IMR-90 (cell line): Measurements from ENCODE around the gene KLF7.

Source experiments
- MAFK ChIP-seq: IDR thresholded peaks from 2 replicates; pipeline ENCODE4 v1.6.1; 2012; ENCODE audit warnings: low read depth, low read length, improper control_type of control experiment
- POLR2A ChIP-seq: IDR thresholded peaks from 2 replicates; pipeline ENCODE4 v1.6.1; 2012; ENCODE audit warnings: mild to moderate bottlenecking, low read depth, low read length
- RAD21 ChIP-seq: IDR thresholded peaks from 2 replicates; pipeline ENCODE4 v1.6.1; 2012; ENCODE audit warnings: low read length, improper control_type of control experiment
- TF ChIP-seq, protein P1 (sequence below): conservative IDR thresholded peaks from 2 replicates; pipeline ENCODE4 v1.5.1; 2012; ENCODE audit warnings: mild to moderate bottlenecking, low read depth, low read length, improper control_type of control experiment

DNA sequence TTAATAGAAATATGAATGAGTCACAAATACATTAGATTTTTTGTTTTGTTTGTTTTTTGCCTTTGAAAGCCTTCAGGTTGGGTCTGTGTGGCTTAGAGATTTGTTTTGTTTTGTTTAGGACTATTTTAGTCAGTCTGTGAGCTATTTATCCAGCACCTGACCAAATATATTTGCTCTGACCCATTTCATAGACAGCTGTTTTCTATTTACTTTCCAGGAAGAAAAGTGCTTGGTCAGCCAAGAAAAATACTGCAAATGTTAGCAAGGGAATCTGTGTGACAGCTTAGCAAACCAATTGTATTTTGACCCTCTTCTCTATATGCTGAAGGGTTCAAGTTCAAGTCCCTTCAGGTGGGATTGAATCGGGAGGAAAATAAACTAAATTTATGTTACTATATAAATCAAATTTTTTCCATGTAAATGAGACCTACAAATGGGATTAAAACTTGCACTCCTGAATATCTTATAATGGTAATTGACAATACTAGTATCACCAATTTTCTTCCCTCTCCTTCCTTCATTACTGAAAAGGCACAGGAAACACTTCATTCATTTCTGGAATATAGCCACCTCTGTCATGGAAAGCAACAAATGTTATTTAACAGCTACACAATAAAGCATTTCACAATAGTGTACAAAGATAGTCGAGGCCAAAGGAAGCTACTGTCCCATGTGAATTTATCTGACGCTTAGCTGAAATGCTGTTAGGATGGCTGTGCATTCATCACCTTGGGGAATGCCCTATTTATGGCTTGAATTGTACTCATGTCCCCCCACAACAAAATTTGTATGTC is 23.1 kb upstream of the KLF7 start:
- TF ChIP-seq, protein P1, sequence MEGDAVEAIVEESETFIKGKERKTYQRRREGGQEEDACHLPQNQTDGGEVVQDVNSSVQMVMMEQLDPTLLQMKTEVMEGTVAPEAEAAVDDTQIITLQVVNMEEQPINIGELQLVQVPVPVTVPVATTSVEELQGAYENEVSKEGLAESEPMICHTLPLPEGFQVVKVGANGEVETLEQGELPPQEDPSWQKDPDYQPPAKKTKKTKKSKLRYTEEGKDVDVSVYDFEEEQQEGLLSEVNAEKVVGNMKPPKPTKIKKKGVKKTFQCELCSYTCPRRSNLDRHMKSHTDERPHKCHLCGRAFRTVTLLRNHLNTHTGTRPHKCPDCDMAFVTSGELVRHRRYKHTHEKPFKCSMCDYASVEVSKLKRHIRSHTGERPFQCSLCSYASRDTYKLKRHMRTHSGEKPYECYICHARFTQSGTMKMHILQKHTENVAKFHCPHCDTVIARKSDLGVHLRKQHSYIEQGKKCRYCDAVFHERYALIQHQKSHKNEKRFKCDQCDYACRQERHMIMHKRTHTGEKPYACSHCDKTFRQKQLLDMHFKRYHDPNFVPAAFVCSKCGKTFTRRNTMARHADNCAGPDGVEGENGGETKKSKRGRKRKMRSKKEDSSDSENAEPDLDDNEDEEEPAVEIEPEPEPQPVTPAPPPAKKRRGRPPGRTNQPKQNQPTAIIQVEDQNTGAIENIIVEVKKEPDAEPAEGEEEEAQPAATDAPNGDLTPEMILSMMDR = no peak
- TF ChIP-seq MAFK (0 out of 2 replicates have a peak, but pooled peaks have one; percentile 9), POLR2A (no peak), RAD21 (no peak)
